Small intestine (tissue), 7 donors: Measurements from ENCODE around the gene MOGAT3. TPM values are rescaled to one million over a fixed set of nuclear protein-coding genes. Genes with fewer than 3 reads are reported as not detected.
"Not testable (repeated sequence)": the region's sequence is repeated elsewhere in the genome, so short reads cannot be mapped to it uniquely, and the experiment has no call there.

Experiments used
- DNase-seq, 2 donors: peaks; one replicate each; pipeline versions ENCODE4 v3.0.0 to v3.0.0-alpha.2; 2013
- FAIRE-seq: peaks from 2 replicates; lab custom pipeline; 2012; peaks lifted over from hg19 to GRCh38; lab: Jason Lieb, UNC
- H3K27ac ChIP-seq, 3 donors: one replicate each; pipeline ENCODE4 v1.5.1; 2013; ENCODE audit warnings: low read length in 2 of 3, mild to moderate bottlenecking in 2 of 3, control low read depth in 1 of 3, inconsistent platforms in 1 of 3, low read depth in 1 of 3, moderate library complexity in 1 of 3
- H3K27me3 ChIP-seq, 3 donors: one replicate each; pipeline ENCODE4 v1.6.1; 2013; ENCODE audit warnings: low read length in 3 of 3, inconsistent platforms in 1 of 3; ENCODE audit not compliant: control insufficient read depth in 3 of 3, insufficient read depth in 3 of 3
- H3K36me3 ChIP-seq, 3 donors: one replicate each; pipeline ENCODE4 v1.6.1; 2013; ENCODE audit warnings: low read length in 3 of 3, inconsistent platforms in 1 of 3, low read depth in 1 of 3, mild to moderate bottlenecking in 1 of 3, moderate library complexity in 1 of 3; ENCODE audit not compliant: control insufficient read depth in 3 of 3, insufficient read depth in 2 of 3
- H3K4me1 ChIP-seq, 3 donors: one replicate each; pipeline ENCODE4 v1.6.1; 2013; ENCODE audit warnings: low read length in 2 of 3, inconsistent platforms in 1 of 3, low read depth in 1 of 3, mild to moderate bottlenecking in 1 of 3, moderate library complexity in 1 of 3; ENCODE audit not compliant: control insufficient read depth in 3 of 3, insufficient read depth in 2 of 3
- H3K4me3 ChIP-seq, 3 donors: one replicate each; pipeline ENCODE4 v1.5.1; 2013; ENCODE audit warnings: low read length in 3 of 3, control low read depth in 1 of 3, inconsistent platforms in 1 of 3, low read depth in 1 of 3, mild to moderate bottlenecking in 1 of 3, moderate library complexity in 1 of 3
- H3K9me3 ChIP-seq, 2 donors: one replicate each; pipeline ENCODE4 v1.6.1; 2013; ENCODE audit warnings: low read depth in 1 of 2, low read length in 1 of 2; ENCODE audit not compliant: control insufficient read depth in 2 of 2, insufficient read depth in 1 of 2
- WGBS, 3 donors: extraction: QIAGEN DNeasy Blood & Tissue Kit; methylation state at CpG; one replicate each; pipeline ENCODE4 v1.1.7; 2013; 5-methylcytosine and 5-hydroxymethylcytosine counted together
- polyA plus RNA-seq, 4 donors: library from polyadenylated mRNA; stranded (reverse) in 3 of 4; unstranded in 1 of 4; fragments of 200-250 nt in 3 of 4; fragments of 120-200 nt in 1 of 4; gene quantifications; one replicate each; pipeline versions ENCODE4 v1.2.1 to v1.2.3, GENCODE V29; 2013
- donor health status: healthy with polysubstance abuse.
- donor health status: control.
- donor health status: control.
- donor health status: Bipolar disorder and iron deficiency.
- donor health status: healthy.

Gene MOGAT3
- polyA plus RNA-seq, 4 donors: 15.4 to 69.3 (median 61.1) TPM

- Histone ChIP-seq H3K36me3 (peaks cover 18 to 71% (median 20%) of the 10 kb centered on the region in 3 donors), H3K9me3 (no peaks in the 10 kb centered on the region), H3K27me3 (peaks cover 0 to 2% (median under 1%) of the 10 kb centered on the region in 3 donors), H3K27ac (no peak overlapping the region), H3K4me3 (no peak overlapping the region), H3K4me1 (no peaks in the 10 kb centered on the region)
- WGBS, 3 donors: 93 to 96% (median 94%) methylated on average over 14 to 17 of the region's 17 CpGs
- FAIRE-seq: no peak
- DNase-seq: no peak
Measured at GRCh38 chr7:101207459-101207858, 6.6 kb upstream of the MOGAT3 start.

GRCh38 chr7:101206665-101207042 lies 5.8 kb upstream of the MOGAT3 start:
- FAIRE-seq: no peak

GRCh38 chr7:101205901-101206664 lies 5.2 kb upstream of the MOGAT3 start:
- H3K27ac ChIP-seq: no peak overlapping the region
- peaks cover 10 to 58% (median 12%) of the 10 kb centered on the region in 3 donors for H3K36me3 ChIP-seq
- peaks cover 0 to 7% (median 5%) of the 10 kb centered on the region in 3 donors for H3K27me3 ChIP-seq
- no peaks in the 10 kb centered on the region for H3K9me3 ChIP-seq
- no peak for FAIRE-seq
- WGBS, 3 donors: 85 to 87% (median 86%) methylated on average over 31 to 32 of the region's 32 CpGs
- H3K4me3 ChIP-seq: no peak overlapping the region
- DNase-seq: no peak
- H3K4me1 ChIP-seq: peaks cover 0 to 9% (median 0%) of the 10 kb centered on the region in 3 donors

More at GRCh38 chr7:101206665-101207042, 5.8 kb upstream of the MOGAT3 start:
- peaks cover 13 to 63% (median 13%) of the 10 kb centered on the region in 3 donors for H3K36me3 ChIP-seq
- H3K27me3 ChIP-seq: peaks cover 0 to 5% (median 5%) of the 10 kb centered on the region in 3 donors
- DNase-seq: no peak
- peaks cover 0 to 5% (median 0%) of the 10 kb centered on the region in 3 donors for H3K4me1 ChIP-seq
- WGBS, 3 donors: 83 to 90% (median 88%) methylated on average over 19 of the region's 19 CpGs
- no peak overlapping the region for H3K4me3 ChIP-seq
- H3K9me3 ChIP-seq: no peaks in the 10 kb centered on the region
- no peak overlapping the region for H3K27ac ChIP-seq

GRCh38 chr7:101203740-101204738 lies 3.2 kb upstream of the MOGAT3 start:
- H3K4me3 ChIP-seq, FAIRE-seq, H3K9me3 ChIP-seq, DNase-seq, H3K27ac ChIP-seq: not testable (repeated sequence)
- Histone ChIP-seq H3K36me3 (peaks cover 4 to 39% (median 4%) of the 10 kb centered on the region in 3 donors), H3K27me3 (peaks cover 0 to 12% (median 9%) of the 10 kb centered on the region in 3 donors), H3K4me1 (peaks cover 0 to 17% (median 0%) of the 10 kb centered on the region in 3 donors)
- WGBS, 3 donors: 68 to 80% (median 72%) methylated on average over 22 of the region's 22 CpGs

DNA sequence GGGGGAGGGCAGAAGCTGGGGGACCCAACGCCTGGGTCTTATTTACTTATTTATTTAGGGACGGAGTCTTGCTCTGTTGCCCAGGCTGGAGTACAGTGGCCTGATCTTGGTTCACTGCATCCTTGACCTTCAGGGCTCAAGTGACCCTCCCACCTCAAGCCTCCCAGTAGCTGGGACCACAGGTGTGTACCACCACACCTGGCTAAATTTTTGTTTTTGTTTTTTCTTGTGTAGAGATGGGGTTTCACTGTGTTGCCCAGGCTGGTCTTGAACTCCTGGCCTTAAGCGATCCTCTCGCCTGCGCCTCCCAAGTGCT lies 1.7 kb upstream of the MOGAT3 start:
- Histone ChIP-seq H3K27ac (no peak overlapping the region), H3K4me1 (peaks cover 0 to 20% (median 0%) of the 10 kb centered on the region in 3 donors), H3K9me3 (no peaks in the 10 kb centered on the region), H3K27me3 (peaks cover 0 to 12% (median 9%) of the 10 kb centered on the region in 3 donors), H3K4me3 (peak overlapping the region in 1 of 3 donors; percentile 85), H3K36me3 (peaks cover 0 to 36% (median 3%) of the 10 kb centered on the region in 3 donors)
- DNase-seq (no peak), FAIRE-seq (no peak)
- WGBS, 3 donors: 82 to 86% (median 85%) methylated on average over 5 of the region's 5 CpGs

DNA sequence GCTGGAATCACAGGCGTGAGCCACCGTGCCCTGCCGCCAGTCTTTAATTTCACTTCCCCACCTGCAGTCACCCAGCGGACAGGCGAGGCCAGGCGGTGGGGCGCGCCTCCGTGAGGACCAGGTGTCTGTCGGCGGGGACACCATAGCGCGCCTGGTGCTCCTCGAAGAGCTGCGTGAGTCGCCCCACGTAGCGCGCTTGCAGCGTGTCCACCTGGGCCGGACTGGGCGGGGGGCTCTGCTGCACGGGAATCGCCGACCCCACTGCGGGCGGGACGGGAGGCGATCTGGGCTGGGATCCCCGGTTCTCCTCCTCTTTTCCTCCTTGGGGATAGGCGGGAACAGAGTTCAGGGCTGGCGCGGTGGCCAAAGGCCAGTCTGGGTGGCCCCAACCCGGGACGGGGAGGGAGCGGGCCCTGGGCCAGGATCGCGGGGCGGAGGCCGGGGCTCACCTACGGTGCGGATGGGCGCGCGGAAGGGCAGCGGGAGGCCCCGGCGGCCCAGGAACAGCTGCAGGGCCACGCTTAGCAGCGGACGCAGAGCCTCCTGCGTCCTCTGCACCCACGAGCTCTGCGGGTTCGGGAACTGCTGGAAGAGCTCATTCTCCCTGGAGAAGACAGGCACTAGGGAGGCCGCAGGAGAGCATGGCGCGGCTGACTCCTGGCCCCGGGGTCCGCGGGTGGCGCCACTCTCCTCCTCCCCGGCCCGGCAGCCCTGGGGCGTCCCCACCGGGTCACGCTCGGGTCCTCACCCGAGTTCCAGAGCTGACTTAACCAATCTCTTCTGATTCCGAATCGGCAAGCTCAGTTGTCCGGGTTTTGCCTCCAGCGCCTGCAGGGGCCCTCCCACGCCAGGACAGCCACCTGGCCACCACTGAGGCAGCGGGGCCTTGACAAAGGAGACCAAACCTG lies 1.1 kb upstream of the MOGAT3 start:
- H3K4me3 ChIP-seq: peak overlapping the region in 2 of 3 donors; percentile 83 to 85
- H3K27ac ChIP-seq: peak overlapping the region; percentile 75 to 97 (median 94)

GRCh38 chr7:101200504-101200861 lies 353 bp downstream of the MOGAT3 start:
- Histone ChIP-seq H3K4me1 (peaks cover 0 to 20% (median 0%) of the 10 kb centered on the region in 3 donors), H3K4me3 (peak overlapping the region in 2 of 3 donors; percentile 83 to 85), H3K27me3 (peaks cover 0 to 12% (median 9%) of the 10 kb centered on the region in 3 donors), H3K36me3 (peaks cover 0 to 32% (median 0%) of the 10 kb centered on the region in 3 donors), H3K27ac (peak overlapping the region; percentile 85 to 97 (median 92)), H3K9me3 (no peaks in the 10 kb centered on the region)
- FAIRE-seq: no peak
- peak in 1 of 2 donors; percentile 21 for DNase-seq
- 30 to 65% (median 39%) methylated on average over 2 of the region's 2 CpGs for WGBS, 3 donors

More for the DNA sequence above, 1.1 kb upstream of the MOGAT3 start:
- peaks cover 0 to 20% (median 0%) of the 10 kb centered on the region in 3 donors for H3K4me1 ChIP-seq
- 8 to 12% (median 12%) methylated on average over 46 to 75 of the region's 75 CpGs for WGBS, 3 donors
- peaks cover 0 to 12% (median 9%) of the 10 kb centered on the region in 3 donors for H3K27me3 ChIP-seq
- no peak for FAIRE-seq
- peak; percentile 89 to 93 for DNase-seq
- H3K9me3 ChIP-seq: no peaks in the 10 kb centered on the region
- H3K36me3 ChIP-seq: peaks cover 0 to 33% (median 0%) of the 10 kb centered on the region in 3 donors
